ENCODE results near the gene SEL1L. TPM values are rescaled to one million over a fixed set of nuclear protein-coding genes. Genes with fewer than 3 reads are reported as not detected.
A peak's percentile ranks its signal among the peaks of the same experiment; 100 is the strongest.

The SEL1L gene
- total and polyA plus RNA-seq, 2 of the 13 experiments (the other 11 are each of a cell fraction or from before 2014, with no cell fraction given), result 15.3 to 61.0 TPM

GRCh38 chr14:81533536-81534343 lies at the start of gene SEL1L (continued):
- TF ChIP-seq ZNF142 (CRISPR knock-in tag; IDR thresholded peaks at IDR 0.05) (0 out of 2 replicates have a peak, but pooled peaks have one; percentile 32), RFX5 (IDR thresholded peaks at IDR 0.05; ENCODE audit: low read depth, low read length) (0 out of 2 replicates have a peak, but pooled peaks have one; percentile 54), ELF1 (CRISPR knock-in tag; IDR thresholded peaks at IDR 0.05) (peak; percentile 80), ZGPAT (CRISPR knock-in tag; IDR thresholded peaks at IDR 0.05) (peak; percentile 75; the same call in 1 of the 2 replicates), ZFP36L2 (CRISPR knock-in tag; IDR thresholded peaks at IDR 0.05) (no peak), PCBP1 (IDR thresholded peaks at IDR 0.05; ENCODE audit: borderline replicate concordance, low read depth, low read length) (peak; percentile 80; the same call in 1 of the 2 replicates), ZNF280B (CRISPR knock-in tag; IDR thresholded peaks at IDR 0.05; ENCODE audit: borderline replicate concordance) (0 out of 2 replicates have a peak, but pooled peaks have one; percentile 32), ZNF484 (CRISPR knock-in tag; IDR thresholded peaks at IDR 0.05; ENCODE audit: borderline replicate concordance, low read depth) (no peak), CBX1 (IDR thresholded peaks at IDR 0.05; ENCODE audit: low read depth) (peak; percentile 51), TERF1 (CRISPR knock-in tag; IDR thresholded peaks at IDR 0.05) (no peak), CC2D1A (CRISPR knock-in tag; IDR thresholded peaks at IDR 0.05) (no peak), KMT2B (CRISPR knock-in tag; IDR thresholded peaks at IDR 0.05) (peak; percentile 77; the same call in 1 of the 2 replicates), ETV5 (CRISPR knock-in tag; IDR thresholded peaks at IDR 0.05; ENCODE audit: borderline replicate concordance) (no peak), GMEB1 (CRISPR knock-in tag; IDR thresholded peaks at IDR 0.05; ENCODE audit: borderline replicate concordance) (peak; percentile 53; the same call in 1 of the 2 replicates), MLLT10 (CRISPR knock-in tag; IDR thresholded peaks at IDR 0.05) (no peak), MYC (CRISPR knock-in tag; IDR thresholded peaks at IDR 0.05; ENCODE audit: borderline replicate concordance) (peak; percentile 47; the same call in 1 of the 2 replicates)
